ENCODE measurements around the gene YTHDF1.

The YTHDF1 gene

GRCh38 chr20:63230800-63231268 is 14.9 kb upstream of the YTHDF1 start:
- peak; percentile 97 for ATAC-seq
- no peak for TF ChIP-seq RARB (CRISPR knock-in tag; IDR thresholded peaks at IDR 0.05)
- no peak for TF ChIP-seq ZNF8 (CRISPR knock-in tag; IDR thresholded peaks at IDR 0.05)

DNA sequence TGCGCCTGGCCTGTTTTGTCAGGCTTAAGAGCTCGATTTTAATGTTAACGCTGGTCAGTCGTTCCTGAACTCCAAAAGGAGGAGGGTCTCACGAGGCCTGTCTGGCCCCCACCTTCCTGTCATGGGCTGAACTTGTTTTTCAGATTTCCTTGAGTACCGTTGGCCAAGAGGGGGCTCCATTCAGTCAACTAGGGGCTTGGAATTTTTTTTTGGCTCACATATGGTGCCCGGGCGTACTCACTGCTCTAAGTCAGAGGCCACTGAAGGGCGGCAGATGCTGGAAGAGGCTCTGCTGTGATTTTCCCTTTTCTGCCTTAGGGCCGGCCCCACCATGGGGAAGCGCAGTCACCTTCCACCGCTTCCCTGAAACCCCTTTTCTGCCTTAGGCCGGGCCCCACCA is 12.9 kb upstream of the YTHDF1 start:
- ATAC-seq = no peak
- TF ChIP-seq ESRRG (CRISPR knock-in tag; IDR thresholded peaks at IDR 0.05) (no peak), BACH2 (CRISPR knock-in tag; IDR thresholded peaks at IDR 0.05; ENCODE audit: borderline replicate concordance) (no peak), ISL1 (CRISPR knock-in tag; IDR thresholded peaks at IDR 0.05) (no peak), TOX (CRISPR knock-in tag; IDR thresholded peaks at IDR 0.05; ENCODE audit: borderline replicate concordance) (no peak), PPARA (CRISPR knock-in tag; IDR thresholded peaks at IDR 0.05; ENCODE audit: borderline replicate concordance) (no peak)
- TF ChIP-seq, protein P1, sequence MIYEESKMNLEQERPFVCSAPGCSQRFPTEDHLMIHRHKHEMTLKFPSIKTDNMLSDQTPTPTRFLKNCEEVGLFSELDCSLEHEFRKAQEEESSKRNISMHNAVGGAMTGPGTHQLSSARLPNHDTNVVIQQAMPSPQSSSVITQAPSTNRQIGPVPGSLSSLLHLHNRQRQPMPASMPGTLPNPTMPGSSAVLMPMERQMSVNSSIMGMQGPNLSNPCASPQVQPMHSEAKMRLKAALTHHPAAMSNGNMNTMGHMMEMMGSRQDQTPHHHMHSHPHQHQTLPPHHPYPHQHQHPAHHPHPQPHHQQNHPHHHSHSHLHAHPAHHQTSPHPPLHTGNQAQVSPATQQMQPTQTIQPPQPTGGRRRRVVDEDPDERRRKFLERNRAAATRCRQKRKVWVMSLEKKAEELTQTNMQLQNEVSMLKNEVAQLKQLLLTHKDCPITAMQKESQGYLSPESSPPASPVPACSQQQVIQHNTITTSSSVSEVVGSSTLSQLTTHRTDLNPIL (CRISPR knock-in tag; IDR thresholded peaks at IDR 0.05; ENCODE audit: low read depth) = no peak

GRCh38 chr20:63227260-63227659 is 11.3 kb upstream of the YTHDF1 start:
- no peak for ATAC-seq
- TF ChIP-seq ZNF565 (CRISPR knock-in tag; conservative IDR thresholded peaks at IDR 0.05; ENCODE audit: low read depth) = no peak
- no peak for TF ChIP-seq TCF4 (CRISPR knock-in tag; IDR thresholded peaks at IDR 0.05; ENCODE audit: borderline replicate concordance)
- TF ChIP-seq, protein P1 (CRISPR knock-in tag; IDR thresholded peaks at IDR 0.05; ENCODE audit: low read depth) = no peak
- no peak for TF ChIP-seq ARNTL (CRISPR knock-in tag; IDR thresholded peaks at IDR 0.05; ENCODE audit: borderline replicate concordance, low read depth)
- TF ChIP-seq POU6F1 (CRISPR knock-in tag; IDR thresholded peaks at IDR 0.05; ENCODE audit: borderline replicate concordance, low read depth) = no peak
- no peak for TF ChIP-seq ZFP30 (CRISPR knock-in tag; IDR thresholded peaks at IDR 0.05)
- no peak for TF ChIP-seq CSRNP3 (CRISPR knock-in tag; IDR thresholded peaks at IDR 0.05)
- TF ChIP-seq RARB (CRISPR knock-in tag; IDR thresholded peaks at IDR 0.05) = no peak
- no peak for TF ChIP-seq ISL1 (CRISPR knock-in tag; IDR thresholded peaks at IDR 0.05)

- TF ChIP-seq SNAI2 (CRISPR knock-in tag; IDR thresholded peaks at IDR 0.05) (no peak), ARNTL (CRISPR knock-in tag; IDR thresholded peaks at IDR 0.05; ENCODE audit: borderline replicate concordance, low read depth) (no peak), ESRRG (CRISPR knock-in tag; IDR thresholded peaks at IDR 0.05) (no peak), RARB (CRISPR knock-in tag; IDR thresholded peaks at IDR 0.05) (no peak), ZNF70 (CRISPR knock-in tag; IDR thresholded peaks at IDR 0.05) (no peak), BACH2 (CRISPR knock-in tag; IDR thresholded peaks at IDR 0.05; ENCODE audit: borderline replicate concordance) (no peak), PPARA (CRISPR knock-in tag; IDR thresholded peaks at IDR 0.05; ENCODE audit: borderline replicate concordance) (no peak), TCF4 (CRISPR knock-in tag; IDR thresholded peaks at IDR 0.05; ENCODE audit: borderline replicate concordance) (no peak), OSR1 (CRISPR knock-in tag; IDR thresholded peaks at IDR 0.05) (no peak), POU6F1 (CRISPR knock-in tag; IDR thresholded peaks at IDR 0.05; ENCODE audit: borderline replicate concordance, low read depth) (no peak), CSDC2 (CRISPR knock-in tag; IDR thresholded peaks at IDR 0.05) (no peak)
- TF ChIP-seq, protein P1 (CRISPR knock-in tag; IDR thresholded peaks at IDR 0.05; ENCODE audit: low read depth) = no peak
- ATAC-seq = no peak
Measured at GRCh38 chr20:63226042-63226943, 10.4 kb upstream of the YTHDF1 start.
